Duodenal mucosa (tissue), 2 donors: ENCODE measurements around the gene SH3RF3.

ENCODE experiments used
- H3K27ac ChIP-seq: one replicate; pipeline ENCODE4 v1.7.0; 2013; ENCODE audit warnings: low read depth, low read length
- H3K27me3 ChIP-seq, 2 donors: one replicate each; pipeline ENCODE4 v1.7.0; 2013; ENCODE audit warnings: low read length in 2 of 2, control low read depth in 1 of 2; ENCODE audit not compliant: insufficient read depth in 2 of 2, control insufficient read depth in 1 of 2
- H3K36me3 ChIP-seq, 2 donors: one replicate each; pipeline ENCODE4 v1.7.0; 2013; ENCODE audit warnings: low read length in 2 of 2, control low read depth in 1 of 2; ENCODE audit not compliant: insufficient read depth in 2 of 2, control insufficient read depth in 1 of 2
- H3K4me1 ChIP-seq, 2 donors: one replicate each; pipeline ENCODE4 v1.7.0; 2013; ENCODE audit warnings: low read length in 2 of 2, control low read depth in 1 of 2; ENCODE audit not compliant: insufficient read depth in 2 of 2, control insufficient read depth in 1 of 2
- H3K4me3 ChIP-seq, 2 donors: one replicate each; pipeline ENCODE4 v1.7.0; 2013; ENCODE audit warnings: low read length in 2 of 2, low read depth in 1 of 2
- H3K9ac ChIP-seq, 2 donors: one replicate each; pipeline ENCODE4 v1.7.0; 2013; ENCODE audit warnings: low read length in 2 of 2, low read depth in 1 of 2
- H3K9me3 ChIP-seq, 2 donors: one replicate each; pipeline ENCODE4 v1.7.0; 2013; ENCODE audit warnings: low read length in 2 of 2, control low read depth in 1 of 2; ENCODE audit not compliant: control insufficient read depth in 1 of 2

The SH3RF3 gene

DNA sequence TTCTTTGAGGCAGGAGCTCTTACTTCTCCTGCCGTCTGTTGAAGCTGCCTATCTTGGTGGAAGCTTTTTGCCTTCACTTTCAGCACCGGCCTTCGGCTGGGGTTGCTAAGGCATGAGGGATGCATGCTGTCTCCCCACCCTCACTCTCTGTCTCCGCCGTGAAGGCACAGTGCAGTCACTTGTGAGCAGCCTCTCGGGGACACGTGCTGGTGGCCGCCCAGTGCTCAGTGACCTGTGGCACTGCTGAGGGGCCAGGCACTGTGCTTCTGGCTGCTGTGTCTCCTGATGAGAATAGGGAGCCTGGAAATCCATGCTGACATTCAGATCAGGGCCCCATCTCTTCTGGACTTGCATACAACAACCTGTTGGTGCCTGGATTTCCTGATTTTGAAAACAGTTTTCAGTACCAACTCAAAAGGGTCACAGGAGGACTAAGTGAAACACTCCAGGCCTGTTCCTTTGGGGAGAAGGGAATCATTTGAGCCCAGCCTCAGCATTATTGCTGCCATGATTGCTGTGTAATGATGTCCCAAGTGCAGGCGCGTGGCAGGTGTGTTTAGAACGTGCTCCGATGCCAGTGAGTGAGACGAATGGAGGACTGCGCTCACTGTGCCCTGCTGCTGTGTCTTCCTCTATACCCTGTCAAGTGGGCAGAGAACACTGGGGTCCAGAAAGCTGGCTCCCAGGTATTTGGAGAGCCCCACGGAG lies 266.6 kb downstream of the SH3RF3 start:
- no peaks in the 10 kb centered on the region for H3K9me3 ChIP-seq
- H3K36me3 ChIP-seq: no peaks in the 10 kb centered on the region
- no peaks in the 10 kb centered on the region for H3K27me3 ChIP-seq

GRCh38 chr2:109396202-109397180 lies 267.5 kb downstream of the SH3RF3 start:
- Histone ChIP-seq H3K9ac (no peak overlapping the region), H3K27ac (no peak overlapping the region), H3K4me1 (no peaks in the 10 kb centered on the region), H3K36me3 (no peaks in the 10 kb centered on the region), H3K27me3 (no peaks in the 10 kb centered on the region), H3K4me3 (no peak overlapping the region), H3K9me3 (no peaks in the 10 kb centered on the region)

More for the DNA sequence above, 266.6 kb downstream of the SH3RF3 start:
- no peak overlapping the region for H3K4me3 ChIP-seq
- no peak overlapping the region for H3K9ac ChIP-seq
- H3K4me1 ChIP-seq: no peaks in the 10 kb centered on the region
- H3K27ac ChIP-seq: no peak overlapping the region

DNA sequence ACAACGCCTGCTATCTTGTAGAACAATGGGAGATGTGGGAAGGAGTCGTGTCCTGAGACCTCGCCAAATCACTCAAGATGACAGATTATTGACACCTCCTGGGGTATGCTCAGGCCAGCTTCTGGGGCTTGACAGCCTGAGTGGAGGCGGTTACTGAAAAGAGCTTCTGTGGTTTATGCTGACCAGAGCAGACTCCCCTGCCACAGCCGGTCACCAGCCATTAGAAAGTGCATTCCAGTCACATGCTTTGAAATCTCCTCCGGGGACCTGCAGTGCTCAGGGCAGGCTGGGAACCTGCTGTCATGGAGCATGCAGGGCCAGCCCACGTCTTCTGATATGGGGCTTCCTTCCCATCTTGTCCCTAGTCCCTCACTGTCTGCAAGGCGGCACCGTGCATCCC lies 268.9 kb downstream of the SH3RF3 start:
- Histone ChIP-seq H3K36me3 (no peaks in the 10 kb centered on the region), H3K9ac (no peak overlapping the region), H3K27ac (no peak overlapping the region), H3K4me3 (no peak overlapping the region), H3K9me3 (no peaks in the 10 kb centered on the region), H3K27me3 (no peaks in the 10 kb centered on the region), H3K4me1 (no peaks in the 10 kb centered on the region)

DNA sequence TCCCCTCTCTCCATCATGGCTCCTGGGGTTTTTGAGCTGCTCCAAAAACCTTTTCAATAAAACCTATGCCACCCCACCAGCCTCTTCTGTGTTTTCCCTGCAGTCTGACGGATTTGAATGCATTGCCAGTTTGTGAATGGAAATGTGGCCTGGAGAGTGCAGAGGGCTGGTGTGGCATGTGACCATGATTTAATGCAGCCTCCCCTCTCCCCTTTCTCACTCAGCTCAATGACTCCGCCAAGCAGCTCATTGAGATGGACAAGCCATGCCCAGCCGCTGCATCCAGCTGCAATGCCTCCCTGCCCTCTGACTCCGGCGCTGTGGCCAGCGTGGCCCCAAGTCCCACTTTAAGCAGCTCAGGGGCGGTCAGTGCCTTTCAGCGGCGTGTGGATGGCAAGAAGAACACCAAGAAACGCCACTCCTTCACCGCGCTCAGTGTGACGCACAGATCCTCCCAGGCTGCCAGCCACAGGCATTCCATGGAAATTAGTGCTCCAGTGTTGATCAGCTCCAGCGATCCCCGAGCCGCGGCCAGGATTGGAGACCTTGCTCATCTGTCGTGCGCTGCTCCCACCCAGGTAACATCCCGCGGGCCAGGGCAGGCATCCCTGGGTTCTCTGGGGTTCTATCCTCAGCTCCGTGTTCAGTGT lies 269.5 kb downstream of the SH3RF3 start:
- H3K27me3 ChIP-seq: no peaks in the 10 kb centered on the region
- no peak overlapping the region for H3K27ac ChIP-seq
- H3K9me3 ChIP-seq: no peaks in the 10 kb centered on the region
- no peak overlapping the region for H3K9ac ChIP-seq
- no peaks in the 10 kb centered on the region for H3K4me1 ChIP-seq
- no peaks in the 10 kb centered on the region for H3K36me3 ChIP-seq
- H3K4me3 ChIP-seq: no peak overlapping the region

GRCh38 chr2:109399066-109399465 lies 270.1 kb downstream of the SH3RF3 start:
- H3K9ac ChIP-seq: no peak overlapping the region
- H3K27me3 ChIP-seq: no peaks in the 10 kb centered on the region
- no peak overlapping the region for H3K27ac ChIP-seq
- H3K4me1 ChIP-seq: no peaks in the 10 kb centered on the region
- no peak overlapping the region for H3K4me3 ChIP-seq
- no peaks in the 10 kb centered on the region for H3K9me3 ChIP-seq
- no peaks in the 10 kb centered on the region for H3K36me3 ChIP-seq

DNA sequence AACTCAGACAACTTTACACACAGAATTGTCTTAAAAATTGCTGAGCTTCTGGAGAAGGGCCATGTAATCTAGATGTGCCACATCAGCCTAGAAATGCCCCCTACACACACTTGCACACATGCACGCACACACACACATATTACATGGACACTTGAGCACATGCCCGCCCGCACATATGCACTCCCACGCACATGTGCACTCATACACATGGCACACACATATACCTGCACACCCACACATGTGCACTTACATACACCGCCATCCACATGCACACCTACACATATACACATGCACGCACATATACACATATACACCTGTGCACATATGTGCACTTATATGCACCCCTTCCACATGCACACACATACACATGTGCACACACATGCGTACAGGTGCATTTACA lies 271.1 kb downstream of the SH3RF3 start:
- no peak overlapping the region for H3K9ac ChIP-seq
- H3K9me3 ChIP-seq: no peaks in the 10 kb centered on the region
- H3K4me1 ChIP-seq: no peaks in the 10 kb centered on the region
- H3K27ac ChIP-seq: no peak overlapping the region
- no peaks in the 10 kb centered on the region for H3K36me3 ChIP-seq
- no peaks in the 10 kb centered on the region for H3K27me3 ChIP-seq
- no peak overlapping the region for H3K4me3 ChIP-seq

- no peak overlapping the region for H3K4me3 ChIP-seq
- no peaks in the 10 kb centered on the region for H3K4me1 ChIP-seq
- H3K27me3 ChIP-seq: no peaks in the 10 kb centered on the region
- H3K9ac ChIP-seq: no peak overlapping the region
- no peaks in the 10 kb centered on the region for H3K9me3 ChIP-seq
- H3K27ac ChIP-seq: no peak overlapping the region
- no peaks in the 10 kb centered on the region for H3K36me3 ChIP-seq
Measured at GRCh38 chr2:109401370-109401769, 272.4 kb downstream of the SH3RF3 start.

DNA sequence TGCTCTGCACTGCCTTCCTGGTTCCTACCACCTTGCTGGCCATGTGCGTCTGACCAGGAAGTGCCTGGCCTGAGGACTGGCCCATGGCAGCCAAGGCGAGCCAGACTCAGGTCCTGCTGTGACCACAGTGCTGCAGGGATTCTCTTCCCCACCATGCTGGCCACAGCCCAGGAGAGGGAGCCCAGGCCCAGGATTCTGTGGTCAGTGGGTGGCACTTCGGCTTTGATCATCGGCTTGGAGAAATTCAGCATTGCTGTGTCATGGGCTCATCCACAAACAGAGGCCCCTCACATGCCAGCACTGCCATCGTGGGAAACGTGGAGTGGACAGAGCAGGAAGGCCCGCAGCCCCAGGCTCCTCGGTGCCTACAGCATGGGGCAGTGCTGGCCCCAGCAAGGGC lies 273.2 kb downstream of the SH3RF3 start:
- H3K36me3 ChIP-seq: no peaks in the 10 kb centered on the region
- H3K27ac ChIP-seq: no peak overlapping the region
- no peaks in the 10 kb centered on the region for H3K9me3 ChIP-seq
- no peaks in the 10 kb centered on the region for H3K27me3 ChIP-seq
- no peak overlapping the region for H3K9ac ChIP-seq
- H3K4me3 ChIP-seq: no peak overlapping the region
- no peaks in the 10 kb centered on the region for H3K4me1 ChIP-seq

GRCh38 chr2:109402980-109403840 lies 274.2 kb downstream of the SH3RF3 start:
- no peaks in the 10 kb centered on the region for H3K27me3 ChIP-seq
- H3K9ac ChIP-seq: no peak overlapping the region
- no peaks in the 10 kb centered on the region for H3K9me3 ChIP-seq
- no peak overlapping the region for H3K27ac ChIP-seq
- no peaks in the 10 kb centered on the region for H3K4me1 ChIP-seq
- H3K4me3 ChIP-seq: no peak overlapping the region
- no peaks in the 10 kb centered on the region for H3K36me3 ChIP-seq
